Activated CD4-positive, alpha-beta T cell treated with anti-CD3 and anti-CD28 coated beads, Interleukin-2, amount 50 U/mL, for 4 hours (primary cell): ENCODE results near the gene IGLON5.

Source experiments
- DNase-seq, 2 experiments: peaks; one replicate each; pipeline ENCODE4 v3.0.0-alpha.2; 2020

Gene IGLON5

GRCh38 chr19:51366389-51367254 is 55.2 kb downstream of the IGLON5 start:
- DNase-seq = peak; percentile 91

GRCh38 chr19:51367255-51367564 is 55.8 kb downstream of the IGLON5 start:
- DNase-seq = no peak

GRCh38 chr19:51367565-51368365 is 56.3 kb downstream of the IGLON5 start:
- peak; percentile 94 to 95 for DNase-seq

GRCh38 chr19:51368366-51369282 is 57.2 kb downstream of the IGLON5 start, which contains the start of gene CLDND2:
Gene CLDND2, minus strand, starts transcription at chr19:51369003. Its CDS starts 426 bp downstream, at chr19:51368577.
- no peak for DNase-seq

GRCh38 chr19:51370230-51370629 is 58.8 kb downstream of the IGLON5 start:
- DNase-seq = no peak

DNA sequence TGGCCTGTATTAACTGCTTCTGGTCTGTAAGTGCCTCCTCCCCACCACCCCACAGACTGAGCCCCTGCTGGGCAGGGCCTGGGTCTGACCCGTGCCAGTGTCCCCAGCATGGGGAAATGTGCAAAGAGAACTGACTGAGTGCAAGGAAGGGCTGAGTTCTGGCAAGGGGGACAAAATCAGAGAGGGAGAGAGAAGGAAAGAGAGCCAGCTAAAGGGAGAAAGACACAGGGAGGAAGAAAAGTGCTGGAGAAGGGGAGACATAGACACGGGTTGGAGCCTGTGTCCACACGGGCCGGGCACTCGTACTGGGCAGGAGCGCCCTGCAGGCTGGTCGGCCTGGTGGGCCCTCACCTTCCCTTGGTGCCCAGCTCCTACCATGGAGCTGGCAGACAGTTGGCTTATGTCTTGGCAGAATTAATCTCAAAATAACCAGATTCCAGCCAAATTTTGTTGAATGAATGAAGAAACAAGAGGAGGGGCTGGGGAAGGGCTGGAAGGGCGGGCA is 59.8 kb downstream of the IGLON5 start:
- no peak for DNase-seq

DNA sequence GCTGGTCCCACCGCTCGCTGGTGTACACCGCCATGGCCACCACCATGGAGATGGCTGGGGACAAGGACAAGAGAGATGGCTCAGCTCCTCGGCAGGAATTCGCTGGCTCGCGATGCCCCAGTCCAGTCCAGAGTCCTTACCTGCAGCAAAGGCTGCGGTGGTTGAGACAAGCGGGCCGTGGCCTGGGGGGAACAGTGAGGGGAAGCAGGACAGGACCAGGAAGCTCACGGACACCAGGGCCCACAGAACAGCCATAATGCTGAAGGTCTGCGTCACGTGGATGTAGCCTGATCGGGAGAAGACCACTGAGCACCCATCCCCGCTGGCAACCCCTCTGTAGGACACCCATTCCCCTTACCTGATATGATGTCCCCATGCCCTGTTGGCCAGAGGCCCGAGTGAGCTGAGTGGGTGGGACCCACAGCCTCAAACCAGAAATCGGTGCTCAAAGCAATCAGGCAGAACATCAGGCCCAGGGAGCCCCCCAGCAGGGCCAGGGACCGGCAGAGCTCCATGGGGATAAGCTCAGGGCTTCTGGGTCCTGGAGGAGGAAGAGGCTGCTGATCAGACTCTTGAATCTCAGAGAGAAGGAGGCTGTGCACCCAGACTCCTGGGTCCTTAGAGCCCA is 60.7 kb downstream of the IGLON5 start:
- DNase-seq = no peak

DNA sequence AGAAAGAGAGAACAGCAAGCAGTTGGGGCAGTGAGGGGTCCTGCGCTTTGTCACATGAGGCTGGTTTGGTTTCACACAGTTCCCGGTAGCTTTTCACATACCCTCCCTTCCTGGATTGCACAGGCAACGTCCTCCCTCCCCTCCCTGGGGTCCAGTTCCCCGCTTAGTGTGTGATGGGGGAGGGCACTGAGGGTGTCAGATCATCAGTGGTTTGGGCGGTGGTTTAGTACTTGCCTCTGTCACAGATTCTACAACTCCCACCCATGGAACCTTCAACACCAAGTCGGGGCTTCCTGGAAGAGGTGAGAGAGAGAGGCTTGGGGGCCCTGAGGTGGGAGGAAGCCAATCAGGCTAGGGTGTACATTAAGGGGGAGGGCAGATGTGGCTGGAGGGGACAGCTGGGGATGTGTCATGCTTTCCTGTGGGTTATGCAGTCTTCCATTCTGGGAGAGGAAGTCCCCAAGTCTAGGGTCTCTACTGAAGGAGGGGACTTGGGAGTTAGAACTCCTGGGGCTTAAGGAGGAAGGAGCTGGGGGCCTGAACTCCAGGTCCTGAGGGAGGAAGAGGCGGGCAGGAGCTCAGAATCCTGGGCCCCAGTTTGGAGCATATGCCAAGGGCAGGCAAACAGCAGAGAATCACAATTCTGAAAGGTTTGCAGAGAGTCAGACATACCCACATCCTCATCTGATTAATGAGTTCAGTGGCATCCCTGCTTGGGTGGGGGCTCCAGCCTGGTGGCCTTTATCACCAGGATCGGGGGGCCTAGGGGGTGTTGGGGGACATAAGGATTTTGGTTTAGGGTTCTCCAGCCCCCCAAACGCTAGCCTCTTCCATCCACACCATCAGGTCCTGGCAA is 61.4 kb downstream of the IGLON5 start, which contains the start of gene NKG7:
Gene NKG7 (minus strand): TSS at position 6 of the 856 bp plus-strand sequence. CDS start 119 bp downstream, outside the sequence.
- DNase-seq = peak; percentile 68 to 74

GRCh38 chr19:51375504-51376221 is 64.2 kb downstream of the IGLON5 start:
- no peak for DNase-seq

DNA sequence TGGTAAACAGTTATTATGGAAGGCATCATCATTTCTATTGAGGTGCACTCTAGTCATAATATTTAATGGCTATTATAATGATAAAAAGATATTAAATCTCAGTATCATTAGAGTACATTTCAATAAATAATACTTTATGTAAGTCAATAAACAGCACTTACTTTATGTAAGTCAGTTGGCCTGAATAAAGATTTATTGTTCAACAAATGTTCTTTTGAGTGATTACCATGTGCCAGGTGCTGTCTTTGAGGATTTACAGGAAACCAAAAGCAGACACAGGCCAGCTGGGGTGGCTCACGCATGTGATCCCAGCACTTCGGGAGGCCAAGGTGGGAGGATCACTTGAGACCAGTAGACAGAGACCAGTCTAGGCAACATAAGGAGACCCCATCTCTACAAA is 66.0 kb downstream of the IGLON5 start:
- no peak for DNase-seq

GRCh38 chr19:51380379-51380778 is 68.9 kb downstream of the IGLON5 start:
- no peak for DNase-seq
